Activated CD8-positive, alpha-beta memory T cell treated with anti-CD3 and anti-CD28 coated beads for 4 hours (primary cell): Measurements from ENCODE around the gene FAM222B.
"Not testable (repeated sequence)": the region's sequence is repeated elsewhere in the genome, so short reads cannot be mapped to it uniquely, and the experiment has no call there.

Source experiments
- DNase-seq, 2 donors: peaks; one replicate each; pipeline ENCODE4 v3.0.0-alpha.2; 2020; ENCODE audit warnings: low read depth in 2 of 2

Gene FAM222B

GRCh38 chr17:28842282-28843012 is at the start of gene FAM222B:
Gene FAM222B, minus strand, starts transcription at chr17:28842790. Its CDS starts 76,123 bp downstream, at chr17:28766667.
- DNase-seq, result peak; percentile 64 to 76

DNA sequence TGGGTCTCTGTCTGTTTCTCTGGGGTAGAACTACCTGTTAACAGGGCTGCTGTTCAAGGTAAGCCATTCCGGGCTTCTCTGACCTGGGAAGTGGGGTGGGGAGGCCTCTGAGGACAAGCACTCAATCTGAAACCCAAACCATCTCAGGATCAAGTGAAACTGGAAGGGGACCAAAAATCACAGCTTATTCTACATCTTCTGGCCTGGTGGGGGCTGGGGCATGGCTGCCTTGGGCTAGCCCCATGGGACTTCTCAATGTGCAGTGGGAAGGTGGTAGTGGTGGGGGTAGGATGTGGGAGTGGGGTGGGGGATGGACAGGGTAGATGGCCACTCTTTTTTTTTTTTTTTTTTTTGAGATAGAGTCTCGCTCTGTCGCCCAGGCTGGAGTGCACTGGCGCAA is 49.4 kb upstream of the FAM222B start:
- DNase-seq, result no peak

- no peak for DNase-seq
Measured at GRCh38 chr17:28891201-28891600, 48.6 kb upstream of the FAM222B start.

DNA sequence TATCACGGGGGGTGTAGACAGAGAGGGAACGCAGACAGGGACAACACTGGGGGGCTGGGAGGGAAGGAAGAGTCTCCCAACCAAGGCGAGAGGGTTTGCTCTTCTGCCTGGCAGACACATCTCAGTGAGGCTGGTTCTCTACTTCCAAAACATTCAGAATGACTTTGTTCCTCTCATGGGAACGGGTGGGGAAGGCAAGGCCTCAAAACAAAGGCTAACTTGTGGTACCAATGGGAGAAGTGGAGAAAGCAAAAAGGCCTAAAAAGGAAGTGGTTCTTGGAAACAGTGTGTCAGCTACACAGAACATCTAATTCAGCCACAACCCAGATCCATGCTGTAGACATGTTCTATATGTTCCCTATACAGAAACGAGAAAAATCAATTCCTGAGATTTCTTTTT is 47.4 kb upstream of the FAM222B start:
- no peak for DNase-seq

GRCh38 chr17:28888832-28889231 is 46.2 kb upstream of the FAM222B start:
- no peak for DNase-seq

GRCh38 chr17:28887871-28888471 is 45.4 kb upstream of the FAM222B start:
- DNase-seq, result no peak

- no peak for DNase-seq
Measured at GRCh38 chr17:28885951-28886350, 43.4 kb upstream of the FAM222B start.

- DNase-seq, result no peak
Measured at GRCh38 chr17:28885363-28885762, 42.8 kb upstream of the FAM222B start.

GRCh38 chr17:28883967-28884702 is 41.5 kb upstream of the FAM222B start:
- no peak for DNase-seq

GRCh38 chr17:28882154-28882895 is 39.7 kb upstream of the FAM222B start:
- DNase-seq, result no peak

GRCh38 chr17:28881533-28882056 is 39.0 kb upstream of the FAM222B start:
- DNase-seq, result no peak

GRCh38 chr17:28880572-28880945 is 38.0 kb upstream of the FAM222B start:
- no peak for DNase-seq

DNA sequence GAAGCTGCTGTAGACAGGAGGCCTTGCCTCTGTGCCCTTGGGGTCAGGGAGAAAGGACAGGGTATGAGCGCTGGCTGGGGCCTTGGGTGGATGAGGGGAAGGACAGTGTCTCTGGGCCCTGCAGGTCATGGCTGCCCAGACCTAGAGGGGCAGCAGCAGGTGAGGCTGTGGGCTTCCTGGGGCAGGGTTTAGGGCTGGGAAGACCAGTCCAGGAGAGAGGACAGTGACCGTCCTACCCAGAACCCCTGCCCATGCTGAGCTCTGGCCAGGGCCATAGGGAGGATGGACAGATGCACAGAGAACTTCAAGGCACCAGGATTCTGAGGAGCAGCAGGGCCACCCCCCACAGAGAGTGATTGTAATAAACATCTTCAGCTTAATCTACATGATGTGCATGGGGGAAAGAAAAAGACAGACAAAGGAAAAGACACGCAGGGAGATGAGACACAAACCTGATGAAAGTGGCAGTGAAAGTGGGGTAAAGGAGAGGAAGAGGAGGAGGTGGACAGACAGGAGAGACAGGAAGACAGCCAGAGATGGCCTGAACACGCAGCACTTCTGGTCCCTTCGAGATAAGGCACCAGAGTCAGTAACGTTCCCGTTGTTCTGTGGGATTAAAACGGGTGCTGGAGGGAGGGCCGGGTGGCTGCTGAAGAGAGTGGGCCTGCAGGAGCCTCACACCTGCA is 37.4 kb upstream of the FAM222B start:
- no peak for DNase-seq

GRCh38 chr17:28878981-28879380 is 36.4 kb upstream of the FAM222B start:
- no peak for DNase-seq

DNA sequence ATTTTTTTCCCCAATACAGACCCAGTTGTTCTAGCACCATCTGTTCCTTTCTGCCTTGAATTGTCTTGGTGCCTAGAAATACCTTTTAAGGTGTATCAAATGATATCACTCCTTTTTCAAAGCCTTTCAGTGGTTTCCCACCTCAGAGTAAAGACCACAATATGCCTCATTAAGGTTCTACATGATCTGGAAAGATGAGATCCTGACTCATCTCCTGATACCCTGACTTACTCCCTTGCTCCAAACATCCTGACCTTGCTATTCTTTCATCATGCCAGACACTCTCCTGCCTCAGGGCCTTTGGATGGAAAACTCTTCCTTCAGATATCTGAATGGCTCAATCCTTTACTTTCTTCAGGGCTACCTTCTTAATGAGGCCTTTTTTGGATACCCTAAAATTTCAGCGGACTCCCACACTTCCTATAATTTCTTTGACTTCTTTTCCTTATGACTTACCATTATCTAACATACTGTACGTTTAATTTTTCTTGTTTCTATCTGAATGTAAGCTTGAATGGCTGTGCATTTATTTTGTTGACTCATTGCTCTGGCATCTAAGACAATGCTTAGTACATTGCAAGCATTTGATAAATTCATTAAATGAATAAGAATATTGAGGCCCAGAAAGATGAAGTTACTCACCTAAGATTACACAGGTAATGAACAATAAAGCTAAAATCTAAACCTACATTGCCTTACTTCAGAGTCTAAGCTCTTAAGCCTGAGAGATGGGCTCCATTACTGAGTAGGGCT is 35.7 kb upstream of the FAM222B start:
- no peak for DNase-seq

DNA sequence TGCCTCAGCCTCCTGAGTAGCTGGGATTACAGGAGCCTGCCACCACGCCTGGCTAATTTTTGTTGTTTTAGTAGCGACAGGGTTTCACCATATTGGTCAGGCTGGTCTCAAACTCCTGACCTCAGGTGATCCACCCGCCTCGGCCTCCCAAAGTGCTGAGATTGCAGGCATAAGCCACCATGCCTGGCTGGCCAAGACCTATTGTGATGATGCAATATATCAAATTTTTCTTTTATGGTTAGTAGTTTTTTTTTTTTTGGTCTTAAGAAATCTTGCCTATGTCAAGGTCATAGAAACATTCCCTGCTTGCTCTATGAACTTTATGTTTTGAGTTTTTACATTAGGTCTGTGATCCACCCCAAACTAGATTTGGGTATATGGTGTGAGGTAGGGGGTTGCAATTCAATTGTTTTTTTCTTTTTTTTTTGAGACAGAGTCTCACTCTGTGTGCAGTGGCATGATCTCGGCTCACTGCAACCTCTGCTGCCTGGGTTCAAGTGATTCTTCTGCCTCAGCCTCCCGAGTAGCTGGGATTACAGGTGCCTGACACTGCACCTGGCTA is 34.6 kb upstream of the FAM222B start:
- DNase-seq, result not testable (repeated sequence)

GRCh38 chr17:28875848-28876550 is 33.4 kb upstream of the FAM222B start:
- no peak for DNase-seq

DNA sequence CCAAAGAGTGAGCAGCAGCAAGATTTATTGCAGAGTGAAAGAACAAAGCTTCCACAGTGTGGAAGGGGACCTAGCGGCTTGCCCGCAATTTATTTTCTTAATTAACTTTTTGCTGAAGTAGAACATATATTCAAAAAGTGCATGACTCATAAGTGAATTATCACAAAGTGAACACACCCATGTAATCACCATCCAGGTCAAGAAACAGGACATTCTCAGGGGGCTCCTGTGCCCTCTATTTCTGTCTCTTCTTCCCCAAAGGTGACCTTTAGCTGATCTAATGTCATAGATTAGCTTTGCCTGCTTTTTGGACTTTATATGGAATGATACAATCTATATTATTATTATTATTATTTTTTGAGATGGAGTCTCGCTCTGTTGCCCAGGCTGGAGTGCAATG is 32.2 kb upstream of the FAM222B start:
- no peak for DNase-seq

DNA sequence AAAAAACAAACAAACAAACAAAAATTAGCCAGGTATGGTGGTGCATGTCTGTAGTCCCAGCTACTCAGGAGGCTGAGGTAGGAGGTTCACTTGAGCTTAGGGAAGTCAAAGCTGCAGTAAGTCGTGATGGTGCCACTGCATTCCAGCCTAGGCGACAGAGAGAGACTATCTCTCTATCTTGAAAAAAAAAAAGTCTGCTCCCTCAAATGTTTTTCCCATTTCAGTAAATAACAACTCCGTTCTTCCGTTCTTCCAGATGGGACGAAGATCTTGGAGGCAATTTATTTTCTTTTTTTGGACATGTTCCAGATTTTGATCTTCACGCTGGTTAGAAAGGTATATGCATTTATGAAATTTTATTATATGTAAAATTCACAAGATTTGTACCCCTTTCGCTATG is 31.2 kb upstream of the FAM222B start:
- no peak for DNase-seq
